ENCODE measurements around the gene NUF2. TPM values are rescaled to one million over a fixed set of nuclear protein-coding genes. Genes with fewer than 3 reads are reported as not detected.

NUF2 gene
- total and polyA plus RNA-seq, 2 donors (not counting 3 experiments of a cell fraction or from before 2014, with no cell fraction given), result 14.3 to 38.6 TPM

GRCh38 chr1:163366555-163366954, 44.8 kb downstream of the NUF2 start:
- BruUV-seq (replicated peaks), result no TSS peak
- Histone ChIP-seq H3K4me2 (ENCODE audit: insufficient read depth, low read length) (no peak overlapping the region), H3K4me1 (ENCODE audit: control insufficient read depth, extremely low read depth, insufficient read depth, low read length) (no peaks in the 10 kb centered on the region), H3K79me2 (ENCODE audit: control insufficient read depth, insufficient read depth, low read length) (no peaks in the 10 kb centered on the region), H3K9ac (replicated peaks; ENCODE audit: extremely low read depth, insufficient read depth, low read length) (no peak overlapping the region), H4K20me1 (replicated peaks; ENCODE audit: control insufficient read depth, extremely low read depth, insufficient read depth, low read length) (no peaks in the 10 kb centered on the region), H2AFZ (ENCODE audit: low read depth, low read length) (no peak overlapping the region), H3K36me3 (ENCODE audit: control insufficient read depth in 2 of 2, extremely low read depth in 1 of 2, insufficient read depth in 2 of 2, low read length in 2 of 2) (no peaks in the 10 kb centered on the region), H3K27ac (ENCODE audit: insufficient read depth, low read depth, low read length) (no peak overlapping the region), H3K9me3 (replicated peaks; ENCODE audit: control insufficient read depth, insufficient read depth, low read length) (no peaks in the 10 kb centered on the region), H3K27me3 (ENCODE audit: control insufficient read depth in 2 of 2, insufficient read depth in 2 of 2, low read length in 2 of 2) (peaks cover 4 to 16% of the 10 kb centered on the region in 2 experiments), H3K4me3 (replicated peaks in 1 of 3; ENCODE audit: insufficient read depth in 1 of 3, low read depth in 1 of 3, low read length in 3 of 3) (no peak overlapping the region), H3K9me1 (replicated peaks; ENCODE audit: control insufficient read depth, extremely low read depth, insufficient read depth, low read length) (no peaks in the 10 kb centered on the region)
- FAIRE-seq (no peak), DNase-seq (ENCODE audit: low read depth, low spot score) (no peak)
- intact Hi-C loops (cut with micrococcal nuclease), result no loop called here
- dilution Hi-C loops (cut with MboI; ENCODE audit: extremely low pct_ligation_motif_present, low sequenced_read_pairs), result no loop called here
- POLR2A ChIA-PET, result no interaction called here
- CTCF ChIA-PET, result no interaction called here
- no peak for TF ChIP-seq EZH2 (IDR thresholded peaks at IDR 0.05; ENCODE audit: borderline replicate concordance, low read depth, low read length, severe bottlenecking)
- no peak for TF ChIP-seq MAX (IDR thresholded peaks at IDR 0.05; ENCODE audit: insufficient read depth, insufficient read length)
- TF ChIP-seq POLR2A (IDR thresholded peaks at IDR 0.05; ENCODE audit: low read depth, low read length), result no peak
- no peak for TF ChIP-seq JUN (IDR thresholded peaks at IDR 0.05; ENCODE audit: borderline replicate concordance, insufficient read depth, insufficient read length, low read depth)
- no peak for TF ChIP-seq POLR2AphosphoS5 (IDR thresholded peaks at IDR 0.05; ENCODE audit: insufficient read depth, low read depth, low read length)
- TF ChIP-seq FOS (IDR thresholded peaks at IDR 0.05; ENCODE audit: borderline replicate concordance, insufficient read depth, low read length), result no peak
- no peak for TF ChIP-seq CTCF (IDR thresholded peaks at IDR 0.05; ENCODE audit: extremely low read depth in 1 of 2, insufficient read depth in 1 of 2, low read depth in 1 of 2, low read length in 2 of 2)
- no peak for TF ChIP-seq MYC (IDR thresholded peaks at IDR 0.05; ENCODE audit: low read depth, low read length)
- no peak for TF ChIP-seq GATA2 (IDR thresholded peaks at IDR 0.05; ENCODE audit: insufficient read depth, insufficient read length, low read depth, low read length)
